Measurements from ENCODE around the gene YEATS4. TPM values are rescaled to one million over a fixed set of nuclear protein-coding genes. Genes with fewer than 3 reads are reported as not detected.

YEATS4 gene
- total RNA-seq, 1 experiment from 2014 or later, result 20.9 TPM

- intact Hi-C loops (cut with micrococcal nuclease; ENCODE audit: unreplicated experiment), result loop anchor here (5.0 kb wide), 1 partner anchor 184 kb away; no protein-coding TSS in a partner anchor
- ATAC-seq, result peak; percentile 80
Observed at GRCh38 chr12:69388371-69388770, 28.8 kb downstream of the YEATS4 start.

GRCh38 chr12:69389831-69390230, 30.3 kb downstream of the YEATS4 start:
- ChIA-PET CTCF (interaction anchor here (0.6 kb wide), 1 partner anchor 20 kb away, joined by 9 read pairs; no protein-coding TSS in a partner anchor), POLR2A (no interaction called here)
- TF ChIP-seq TCF7L2 (IDR thresholded peaks at IDR 0.05; ENCODE audit: low read depth, low read length) (no peak), SIN3A (IDR thresholded peaks at IDR 0.05; ENCODE audit: borderline replicate concordance, insufficient read depth, low read depth, low read length) (no peak), POLR2AphosphoS5 (IDR thresholded peaks at IDR 0.05; ENCODE audit: low read depth, low read length) (no peak), REST (IDR thresholded peaks at IDR 0.05; ENCODE audit: insufficient read depth in 1 of 2, low read depth in 2 of 2, low read length in 1 of 2) (no peak), CTCF (IDR thresholded peaks at IDR 0.05) (no peak)
- in situ Hi-C loops (cut with HindIII; ENCODE audit: low pct_unique_long_range_greater_than_20kb, low sequenced_read_pairs), result no loop called here
- Histone ChIP-seq H3K27me3 (ENCODE audit: control insufficient read depth, insufficient read depth, low read length) (no peaks in the 10 kb centered on the region), H3K27ac (ENCODE audit: low read length) (no peak overlapping the region), H3K9me3 (ENCODE audit: control insufficient read depth, insufficient read depth, low read depth, low read length) (no peaks in the 10 kb centered on the region), H3K36me3 (ENCODE audit: control insufficient read depth, insufficient read depth, low read length) (peaks cover 3% of the 10 kb centered on the region; the same call in 1 of the 2 replicates), H3K4me3 (ENCODE audit: low read depth in 2 of 2, low read length in 2 of 2) (no peak overlapping the region), H3K4me1 (ENCODE audit: control insufficient read depth, insufficient read depth, low read length) (no peaks in the 10 kb centered on the region)
- ATAC-seq (no peak), DNase-seq (ENCODE audit: low read depth, low spot score) (no peak)
- no TSS peak for BruUV-seq (replicated peaks)
- intact Hi-C loops (cut with micrococcal nuclease; ENCODE audit: unreplicated experiment), result loop anchor here (5.0 kb wide), 1 partner anchor 182 kb away; no protein-coding TSS in a partner anchor

More at GRCh38 chr12:69388371-69388770, 28.8 kb downstream of the YEATS4 start:
- POLR2A ChIA-PET, result no interaction called here
- no peaks in the 10 kb centered on the region for H3K9me3 ChIP-seq (ENCODE audit: control insufficient read depth, insufficient read depth, low read depth, low read length)
- peaks cover 6% of the 10 kb centered on the region for H3K36me3 ChIP-seq (ENCODE audit: control insufficient read depth, insufficient read depth, low read length)
- TF ChIP-seq REST (IDR thresholded peaks at IDR 0.05; ENCODE audit: insufficient read depth in 1 of 2, low read depth in 2 of 2, low read length in 1 of 2) (no peak), CTCF (IDR thresholded peaks at IDR 0.05) (peak; percentile 61; the same call in 1 of the 2 replicates)
- CTCF ChIA-PET, result no interaction called here
- DNase-seq (ENCODE audit: low read depth, low spot score), result no peak
- H3K4me3 ChIP-seq (ENCODE audit: low read depth in 2 of 2, low read length in 2 of 2), result no peak overlapping the region
- in situ Hi-C loops (cut with HindIII; ENCODE audit: low pct_unique_long_range_greater_than_20kb, low sequenced_read_pairs), result no loop called here
- H3K4me1 ChIP-seq (ENCODE audit: control insufficient read depth, insufficient read depth, low read length), result no peaks in the 10 kb centered on the region
- no peak overlapping the region for H3K27ac ChIP-seq (ENCODE audit: low read length)
- BruUV-seq (replicated peaks), result no TSS peak
- H3K27me3 ChIP-seq (ENCODE audit: control insufficient read depth, insufficient read depth, low read length), result no peaks in the 10 kb centered on the region

All from Panc1 (cell line).